ENCODE results near the gene SLC25A12. TPM values are rescaled to one million over a fixed set of nuclear protein-coding genes. Genes with fewer than 3 reads are reported as not detected.
"Not testable (repeated sequence)": the region's sequence is repeated elsewhere in the genome, so short reads cannot be mapped to it uniquely, and the experiment has no call there.

Gene SLC25A12
- total RNA-seq, 2 experiments from 2014 or later = 27.4 to 28.9 TPM

DNA sequence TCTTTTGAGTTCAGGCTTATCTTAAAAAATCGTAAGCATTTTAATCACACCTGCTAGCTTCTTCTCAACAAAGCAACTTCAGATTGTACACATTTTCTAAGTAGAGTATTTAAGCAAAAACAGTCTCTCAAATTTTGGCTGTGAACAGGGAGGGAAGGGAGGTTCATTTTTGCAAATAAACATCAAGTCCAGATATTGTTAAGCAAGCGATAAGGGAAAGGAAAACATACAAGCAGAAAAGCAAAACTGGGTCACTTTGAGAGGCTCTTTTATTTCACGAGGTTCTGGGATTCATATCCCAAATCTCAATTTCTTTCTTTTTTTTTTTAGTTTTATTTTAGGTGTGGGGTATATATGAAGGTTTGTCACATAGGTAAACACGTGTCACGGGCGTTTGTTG lies 79.9 kb downstream of the SLC25A12 start:
- ChIA-PET CTCF (interaction anchor here (1.1 to 4.3 kb wide), 2 partner anchors 291 to 314 kb away, joined by 3 to 25 read pairs; no protein-coding TSS in a partner anchor), POLR2A (no interaction called here)
- DNase-seq (no peak), ATAC-seq (no peak)
- H3K27me3 Mint-ChIP-seq (ENCODE audit: low read depth) = no peaks in the 10 kb centered on the region
- H3K36me3 Mint-ChIP-seq (ENCODE audit: low read depth) = peaks cover 18% of the 10 kb centered on the region
- no peaks in the 10 kb centered on the region for H3K4me1 Mint-ChIP-seq (ENCODE audit: low read depth)
- H3K27ac Mint-ChIP-seq = no peak overlapping the region
- H3K4me3 Mint-ChIP-seq = no peak overlapping the region
- H3K9me3 Mint-ChIP-seq (ENCODE audit: insufficient read depth) = no peaks in the 10 kb centered on the region

GRCh38 chr2:171813729-171814128 lies 80.3 kb downstream of the SLC25A12 start:
- Mint-ChIP-seq H3K4me3 (no peak overlapping the region), H3K9me3 (ENCODE audit: insufficient read depth) (no peaks in the 10 kb centered on the region), H3K27ac (no peak overlapping the region), H3K27me3 (ENCODE audit: low read depth) (no peaks in the 10 kb centered on the region), H3K36me3 (ENCODE audit: low read depth) (peaks cover 22% of the 10 kb centered on the region), H3K4me1 (ENCODE audit: low read depth) (no peaks in the 10 kb centered on the region)
- DNase-seq = no peak
- ATAC-seq = no peak
- ChIA-PET POLR2A (no interaction called here), CTCF (interaction anchor here (0.6 to 4.3 kb wide), 3 partner anchors 292 to 583 kb away, joined by 3 to 25 read pairs (median 3); no protein-coding TSS in a partner anchor)

- POLR2A ChIA-PET = interaction anchor here (0.5 kb wide), 1 partner anchor 194 kb away, joined by 4 read pairs; no protein-coding TSS in a partner anchor
- no peak for DNase-seq
- H3K27me3 Mint-ChIP-seq (ENCODE audit: low read depth) = no peaks in the 10 kb centered on the region
- ATAC-seq = no peak
- no peak overlapping the region for H3K27ac Mint-ChIP-seq
- no peak overlapping the region for H3K4me3 Mint-ChIP-seq
- no peaks in the 10 kb centered on the region for H3K4me1 Mint-ChIP-seq (ENCODE audit: low read depth)
- H3K9me3 Mint-ChIP-seq (ENCODE audit: insufficient read depth) = no peaks in the 10 kb centered on the region
- H3K36me3 Mint-ChIP-seq (ENCODE audit: low read depth) = peaks cover 20% of the 10 kb centered on the region
- CTCF ChIA-PET = interaction anchor here (0.6 to 4.3 kb wide), 4 partner anchors 292 to 648 kb away, joined by 3 to 25 read pairs (median 3); no protein-coding TSS in a partner anchor
Measured at GRCh38 chr2:171813126-171813525, 80.9 kb downstream of the SLC25A12 start.

DNA sequence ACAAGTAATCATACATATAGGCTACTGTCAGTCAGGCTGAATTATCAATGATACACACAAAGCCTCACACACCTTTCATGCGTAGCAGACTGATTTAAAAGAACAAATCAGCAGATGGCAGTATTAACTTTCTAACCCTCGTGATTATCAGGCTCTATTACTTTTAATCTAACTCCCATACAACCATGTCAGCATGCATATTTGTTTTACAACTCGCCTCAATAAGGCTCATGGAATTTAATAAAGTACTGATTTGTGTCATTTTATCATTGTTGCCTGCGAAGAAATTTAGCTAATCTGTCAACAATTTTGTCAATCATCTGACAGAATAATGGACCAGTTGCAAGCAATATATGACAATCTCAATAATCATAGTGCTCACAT lies 82.8 kb downstream of the SLC25A12 start:
- ATAC-seq = no peak
- DNase-seq = no peak
- POLR2A ChIA-PET = no interaction called here
- Mint-ChIP-seq H3K9me3 (ENCODE audit: insufficient read depth) (no peaks in the 10 kb centered on the region), H3K27me3 (ENCODE audit: low read depth) (no peaks in the 10 kb centered on the region), H3K36me3 (ENCODE audit: low read depth) (peaks cover 24% of the 10 kb centered on the region), H3K27ac (no peak overlapping the region), H3K4me3 (no peak overlapping the region), H3K4me1 (ENCODE audit: low read depth) (no peaks in the 10 kb centered on the region)
- CTCF ChIA-PET = interaction anchor here (1.1 to 4.3 kb wide), 4 partner anchors 123 to 294 kb away, joined by 3 to 25 read pairs (median 10); partner anchors contain the start of gene DLX2

GRCh38 chr2:171810422-171811244 lies 83.4 kb downstream of the SLC25A12 start:
- Mint-ChIP-seq H3K4me1 (ENCODE audit: low read depth) (no peaks in the 10 kb centered on the region), H3K9me3 (ENCODE audit: insufficient read depth) (no peaks in the 10 kb centered on the region), H3K27me3 (ENCODE audit: low read depth) (no peaks in the 10 kb centered on the region), H3K27ac (no peak overlapping the region), H3K4me3 (no peak overlapping the region), H3K36me3 (ENCODE audit: low read depth) (peaks cover 24% of the 10 kb centered on the region)
- CTCF ChIA-PET = interaction anchor here (0.8 to 3.5 kb wide), 6 partner anchors 123 to 361 kb away, joined by 3 to 15 read pairs (median 4); partner anchors contain the start of gene DLX2
- ATAC-seq (no peak), DNase-seq (no peak)
- POLR2A ChIA-PET = interaction anchor here (0.6 kb wide), 1 partner anchor 83 kb away, joined by 3 read pairs; no protein-coding TSS in a partner anchor

GRCh38 chr2:171808885-171809284 lies 85.2 kb downstream of the SLC25A12 start:
- POLR2A ChIA-PET = not testable (repeated sequence)
- H3K36me3 Mint-ChIP-seq (ENCODE audit: low read depth) = peaks cover 27% of the 10 kb centered on the region

DNA sequence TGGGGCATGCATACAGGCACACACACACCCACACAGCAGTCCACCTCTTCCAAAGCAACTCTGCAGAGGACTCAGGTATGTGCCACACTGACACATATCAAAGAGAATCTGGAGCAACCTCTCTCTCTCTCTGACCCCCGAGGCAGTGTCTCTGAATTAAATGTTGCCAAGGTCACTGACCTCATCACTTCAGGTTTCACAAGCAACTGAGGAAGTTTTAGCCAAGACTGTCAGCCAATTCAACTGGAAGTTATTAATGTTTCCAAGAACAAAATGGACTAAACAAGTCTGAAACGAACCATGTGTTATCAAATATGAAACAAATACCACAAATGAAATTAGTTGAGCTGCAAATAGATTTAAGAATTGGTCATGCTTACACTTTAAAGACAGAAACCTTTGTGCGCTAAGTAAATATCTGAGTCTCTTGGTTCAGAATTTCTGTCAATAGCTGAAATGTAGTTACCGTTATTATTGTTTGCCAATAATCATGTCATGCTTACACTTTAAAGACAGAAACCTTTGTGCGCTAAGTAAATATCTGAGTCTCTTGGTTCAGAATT lies 86.1 kb downstream of the SLC25A12 start:
- Mint-ChIP-seq H3K4me1 (ENCODE audit: low read depth) (no peaks in the 10 kb centered on the region), H3K9me3 (ENCODE audit: insufficient read depth) (no peaks in the 10 kb centered on the region), H3K27me3 (ENCODE audit: low read depth) (no peaks in the 10 kb centered on the region), H3K36me3 (ENCODE audit: low read depth) (peaks cover 28% of the 10 kb centered on the region), H3K27ac (no peak overlapping the region), H3K4me3 (no peak overlapping the region)
- ATAC-seq (no peak), DNase-seq (no peak)
- ChIA-PET POLR2A (no interaction called here), CTCF (interaction anchor here (1.2 kb wide), 1 partner anchor 298 kb away, joined by 3 read pairs; no protein-coding TSS in a partner anchor)

More at GRCh38 chr2:171808885-171809284, 85.2 kb downstream of the SLC25A12 start:
- not testable (repeated sequence) for ATAC-seq; H3K27me3 Mint-ChIP-seq (ENCODE audit: low read depth); H3K27ac Mint-ChIP-seq; H3K9me3 Mint-ChIP-seq (ENCODE audit: insufficient read depth); H3K4me3 Mint-ChIP-seq; H3K4me1 Mint-ChIP-seq (ENCODE audit: low read depth); DNase-seq
- CTCF ChIA-PET = interaction anchor here (1.2 kb wide), 1 partner anchor 297 kb away, joined by 3 read pairs; no protein-coding TSS in a partner anchor

DNA sequence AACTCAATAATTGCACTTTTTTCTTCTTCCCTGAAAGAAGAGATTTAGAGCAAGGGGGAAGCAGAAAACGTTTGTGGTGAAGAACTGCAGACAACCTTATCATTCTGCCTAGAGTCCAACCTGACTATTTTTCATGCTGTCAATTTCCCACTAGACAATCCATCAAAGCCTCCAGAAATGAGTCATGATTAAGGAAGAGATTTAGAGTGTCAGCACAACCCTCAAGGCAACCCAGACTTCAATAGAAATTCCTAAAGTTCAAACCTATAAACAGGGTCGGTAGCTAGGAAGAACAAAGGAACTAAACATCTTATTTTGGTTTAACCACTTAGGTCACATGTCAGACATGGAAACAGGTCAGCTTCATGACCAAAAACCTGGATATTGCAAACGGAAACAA lies 86.9 kb downstream of the SLC25A12 start:
- Mint-ChIP-seq H3K36me3 (ENCODE audit: low read depth) (peaks cover 25% of the 10 kb centered on the region), H3K9me3 (ENCODE audit: insufficient read depth) (no peaks in the 10 kb centered on the region), H3K27me3 (ENCODE audit: low read depth) (no peaks in the 10 kb centered on the region), H3K4me1 (ENCODE audit: low read depth) (no peaks in the 10 kb centered on the region), H3K27ac (no peak overlapping the region), H3K4me3 (no peak overlapping the region)
- ATAC-seq (no peak), DNase-seq (no peak)
- POLR2A ChIA-PET = no interaction called here
- CTCF ChIA-PET = no interaction called here

- no peak for DNase-seq
- Mint-ChIP-seq H3K27me3 (ENCODE audit: low read depth) (no peaks in the 10 kb centered on the region), H3K9me3 (ENCODE audit: insufficient read depth) (no peaks in the 10 kb centered on the region), H3K4me3 (no peak overlapping the region), H3K36me3 (ENCODE audit: low read depth) (peaks cover 22% of the 10 kb centered on the region), H3K27ac (no peak overlapping the region), H3K4me1 (ENCODE audit: low read depth) (no peaks in the 10 kb centered on the region)
- ATAC-seq = no peak
- ChIA-PET POLR2A (no interaction called here), CTCF (interaction anchor here (0.6 to 1.1 kb wide), 2 partner anchors 119 to 323 kb away, joined by 3 read pairs; no protein-coding TSS in a partner anchor)
Measured at GRCh38 chr2:171804456-171804855, 89.6 kb downstream of the SLC25A12 start.

GRCh38 chr2:171803757-171804156 lies 90.3 kb downstream of the SLC25A12 start:
- ATAC-seq (no peak), DNase-seq (no peak)
- H3K4me1 Mint-ChIP-seq (ENCODE audit: low read depth) = peaks cover 1% of the 10 kb centered on the region
- POLR2A ChIA-PET = no interaction called here
- H3K27me3 Mint-ChIP-seq (ENCODE audit: low read depth) = no peaks in the 10 kb centered on the region
- CTCF ChIA-PET = interaction anchor here (0.6 to 1.1 kb wide), 2 partner anchors 301 to 324 kb away, joined by 3 to 4 read pairs; no protein-coding TSS in a partner anchor
- no peaks in the 10 kb centered on the region for H3K9me3 Mint-ChIP-seq (ENCODE audit: insufficient read depth)
- no peak overlapping the region for H3K4me3 Mint-ChIP-seq
- peaks cover 17% of the 10 kb centered on the region for H3K36me3 Mint-ChIP-seq (ENCODE audit: low read depth)
- H3K27ac Mint-ChIP-seq = no peak overlapping the region

DNA sequence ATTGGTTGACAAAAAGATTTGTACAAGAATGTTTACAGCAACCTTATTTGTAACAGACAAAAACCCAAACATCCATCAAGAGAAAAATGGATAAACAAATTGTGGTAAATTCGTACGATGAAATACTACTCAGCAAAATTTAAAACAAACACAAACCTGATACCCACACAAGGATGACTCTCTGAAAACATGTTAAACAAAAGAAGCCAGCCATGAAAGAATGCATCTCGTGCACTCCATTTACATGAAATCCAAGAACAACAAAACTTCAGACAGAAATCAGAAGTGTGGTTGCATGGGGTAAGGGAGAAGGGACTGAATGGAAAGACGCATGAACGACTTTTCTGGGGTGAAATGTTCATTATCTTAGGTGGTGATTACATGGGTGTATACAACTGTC lies 93.4 kb downstream of the SLC25A12 start:
- no peak overlapping the region for H3K4me3 Mint-ChIP-seq
- POLR2A ChIA-PET = no interaction called here

More for the DNA sequence above, 93.4 kb downstream of the SLC25A12 start:
- no peaks in the 10 kb centered on the region for H3K27me3 Mint-ChIP-seq (ENCODE audit: low read depth)
- H3K9me3 Mint-ChIP-seq (ENCODE audit: insufficient read depth) = no peaks in the 10 kb centered on the region
- DNase-seq (no peak), ATAC-seq (no peak)
- peaks cover 7% of the 10 kb centered on the region for H3K4me1 Mint-ChIP-seq (ENCODE audit: low read depth)
- H3K36me3 Mint-ChIP-seq (ENCODE audit: low read depth) = peaks cover 15% of the 10 kb centered on the region
- H3K27ac Mint-ChIP-seq = no peak overlapping the region
- CTCF ChIA-PET = no interaction called here
